ENCODE results near the gene ANKRA2. TPM values are rescaled to one million over a fixed set of nuclear protein-coding genes. Genes with fewer than 3 reads are reported as not detected.

ANKRA2 gene
- total and polyA plus RNA-seq, 4 donors, result 12.6 to 60.6 (median 21.5) TPM

GRCh38 chr5:73591698-73592501, 26.5 kb upstream of the ANKRA2 start:
- ATAC-seq (ENCODE audit: insufficient read depth, low FRiP score) (no peak), DNase-seq (no peak)
- Histone ChIP-seq H3K36me3 (ENCODE audit: control insufficient read depth in 4 of 4, insufficient read depth in 4 of 4, low read length in 4 of 4) (no peaks in the 10 kb centered on the region), H3K9me3 (ENCODE audit: control insufficient read depth in 4 of 4, insufficient read depth in 3 of 4, low read length in 3 of 4) (no peaks in the 10 kb centered on the region), H3K27me3 (ENCODE audit: control insufficient read depth in 3 of 3, insufficient read depth in 3 of 3, low read length in 2 of 3) (no peaks in the 10 kb centered on the region), H3K4me1 (ENCODE audit: control insufficient read depth in 5 of 5, insufficient read depth in 5 of 5, low read length in 5 of 5) (no peaks in the 10 kb centered on the region), H3K4me3 (no peak overlapping the region), H3K9ac (ENCODE audit: insufficient read depth in 1 of 2, low read length in 2 of 2) (no peak overlapping the region), H3K27ac (ENCODE audit: low read depth in 1 of 2, low read length in 1 of 2) (no peak overlapping the region)
- WGBS, 2 donors, result 60 to 70% methylated on average over 4 of the region's 4 CpGs
- TF ChIP-seq CTCF (IDR thresholded peaks at IDR 0.05; ENCODE audit: control extremely low read depth, extremely low read depth), result no peak

DNA sequence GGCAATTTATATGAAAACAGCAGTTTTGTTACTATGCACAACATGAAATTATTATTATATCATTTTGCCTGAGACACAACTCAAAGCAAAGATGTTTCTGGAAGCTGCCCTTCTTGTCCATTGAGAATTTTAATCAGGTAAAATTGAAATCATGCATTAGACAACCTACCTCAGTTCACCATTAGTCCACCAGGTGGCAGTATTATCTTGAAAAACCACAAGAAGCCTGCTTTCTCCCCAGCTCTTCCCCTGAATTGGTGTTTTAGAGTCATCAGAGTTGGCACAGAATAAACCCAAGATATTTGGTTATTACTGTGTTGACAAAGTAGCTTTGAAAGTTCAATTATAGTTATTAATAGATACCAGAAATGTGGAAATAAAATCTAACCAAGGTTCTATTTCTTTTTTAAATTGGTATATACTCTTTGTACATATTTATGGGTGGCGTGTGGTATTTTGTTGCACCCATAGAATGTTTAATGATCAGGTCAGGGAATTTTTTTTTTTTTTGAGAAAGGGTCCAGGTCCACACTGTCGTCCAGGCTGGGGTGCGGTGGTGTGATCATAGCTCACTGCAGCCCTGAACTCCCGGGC, 25.8 kb upstream of the ANKRA2 start:
- Histone ChIP-seq H3K4me1 (ENCODE audit: control insufficient read depth in 5 of 5, insufficient read depth in 5 of 5, low read length in 5 of 5) (no peaks in the 10 kb centered on the region), H3K27ac (ENCODE audit: low read depth in 1 of 2, low read length in 1 of 2) (no peak overlapping the region), H3K27me3 (ENCODE audit: control insufficient read depth in 3 of 3, insufficient read depth in 3 of 3, low read length in 2 of 3) (no peaks in the 10 kb centered on the region), H3K9ac (ENCODE audit: insufficient read depth in 1 of 2, low read length in 2 of 2) (no peak overlapping the region), H3K9me3 (ENCODE audit: control insufficient read depth in 4 of 4, insufficient read depth in 3 of 4, low read length in 3 of 4) (no peaks in the 10 kb centered on the region), H3K4me3 (no peak overlapping the region), H3K36me3 (ENCODE audit: control insufficient read depth in 4 of 4, insufficient read depth in 4 of 4, low read length in 4 of 4) (no peaks in the 10 kb centered on the region)
- peak; percentile 81 for TF ChIP-seq CTCF (IDR thresholded peaks at IDR 0.05; ENCODE audit: control extremely low read depth, extremely low read depth)
- WGBS, 2 donors, result 57 to 62% methylated on average over 4 of the region's 4 CpGs
- ATAC-seq (ENCODE audit: insufficient read depth, low FRiP score), result peak; percentile 85
- peak; percentile 34 to 87 (median 83) for DNase-seq

DNA sequence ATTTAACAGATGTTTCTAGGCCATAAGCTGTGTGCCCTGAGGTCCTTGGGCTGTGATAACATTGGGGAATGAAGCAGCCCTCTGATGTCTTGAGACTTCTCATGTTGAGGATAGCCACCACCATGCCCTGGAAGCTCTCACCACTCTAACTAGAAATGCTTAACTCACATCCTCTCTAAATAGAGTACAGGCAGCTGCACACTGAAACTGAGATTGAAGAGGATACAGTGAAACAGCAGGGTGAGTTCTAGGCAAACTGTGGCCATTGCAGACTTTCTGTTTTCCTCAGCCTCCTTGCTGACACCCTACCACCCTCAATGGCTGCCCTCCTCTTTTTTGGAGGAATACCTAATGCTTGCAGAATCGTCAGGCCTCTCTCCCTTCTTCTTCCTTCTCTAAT, 22.5 kb upstream of the ANKRA2 start:
- no peaks in the 10 kb centered on the region for H3K36me3 ChIP-seq (ENCODE audit: control insufficient read depth in 4 of 4, insufficient read depth in 4 of 4, low read length in 4 of 4)
- no peak for ATAC-seq (ENCODE audit: insufficient read depth, low FRiP score)
- WGBS, 2 donors, result 55 to 59% methylated on average over 1 of the region's 1 CpG
- peak overlapping the region in 1 of 2 donors; percentile 16 for H3K9ac ChIP-seq (ENCODE audit: insufficient read depth in 1 of 2, low read length in 2 of 2)
- H3K9me3 ChIP-seq (ENCODE audit: control insufficient read depth in 4 of 4, insufficient read depth in 3 of 4, low read length in 3 of 4), result no peaks in the 10 kb centered on the region
- H3K4me3 ChIP-seq, result no peak overlapping the region
- no peaks in the 10 kb centered on the region for H3K27me3 ChIP-seq (ENCODE audit: control insufficient read depth in 3 of 3, insufficient read depth in 3 of 3, low read length in 2 of 3)
- H3K4me1 ChIP-seq (ENCODE audit: control insufficient read depth in 5 of 5, insufficient read depth in 5 of 5, low read length in 5 of 5), result no peaks in the 10 kb centered on the region
- no peak for TF ChIP-seq CTCF (IDR thresholded peaks at IDR 0.05; ENCODE audit: control extremely low read depth, extremely low read depth)
- no peak for DNase-seq
- H3K27ac ChIP-seq (ENCODE audit: low read depth in 1 of 2, low read length in 1 of 2), result no peak overlapping the region
